VCaP (cell line): ENCODE data around the gene ZDHHC9.

Experiments used
- H3K27ac ChIP-seq: fragments of 450-650 bp; 2 replicates; pipeline ENCODE4 v1.5.1; 2017
- TF ChIP-seq, protein P1 (sequence below): fragments of 450-650 bp; conservative IDR thresholded peaks from 2 replicates; pipeline ENCODE4 v1.5.1; 2017; ENCODE audit warnings: mild to moderate bottlenecking, moderate library complexity

The ZDHHC9 gene

DNA sequence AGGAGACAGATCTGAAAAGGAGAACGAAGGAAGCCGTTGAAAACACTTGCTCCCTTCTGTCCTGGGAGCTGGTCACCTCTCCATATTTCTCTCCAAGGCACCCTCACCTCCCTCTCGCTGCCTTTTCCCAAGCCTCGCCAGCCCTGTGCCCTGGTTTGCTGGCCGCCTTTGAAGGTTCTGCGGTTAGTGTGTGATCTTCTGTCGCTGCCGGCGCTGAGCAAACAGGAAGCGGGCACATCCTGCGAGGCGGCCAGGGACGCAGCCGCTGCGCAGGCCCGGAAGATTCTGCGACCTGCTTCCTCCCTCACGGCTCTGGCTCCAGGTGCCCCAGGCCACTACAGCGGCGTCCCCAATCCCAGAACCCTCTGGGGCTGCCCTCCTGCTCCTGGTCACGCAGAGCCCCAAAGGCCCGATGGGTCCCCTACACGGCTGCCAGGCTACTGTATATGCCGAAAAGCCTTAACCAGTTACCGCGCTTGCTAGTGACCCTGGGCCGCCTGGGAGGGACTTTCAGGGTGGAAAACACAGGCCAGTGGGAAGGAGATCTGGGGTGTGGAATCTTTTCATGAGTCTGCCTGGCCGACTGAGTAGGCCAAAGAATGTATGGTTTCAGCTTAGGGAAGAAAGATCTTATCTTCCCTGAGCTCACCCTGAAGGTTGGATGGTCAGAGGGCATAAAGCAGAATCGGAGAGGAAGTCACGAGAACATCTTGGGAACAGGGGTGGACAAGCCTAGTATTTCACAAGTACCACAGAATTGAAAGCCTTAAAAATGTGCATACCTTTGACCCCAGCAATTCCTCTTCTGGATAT, 66.3 kb downstream of the ZDHHC9 start:
- H3K27ac ChIP-seq, result peak overlapping the region; percentile 91
- TF ChIP-seq, protein P1, sequence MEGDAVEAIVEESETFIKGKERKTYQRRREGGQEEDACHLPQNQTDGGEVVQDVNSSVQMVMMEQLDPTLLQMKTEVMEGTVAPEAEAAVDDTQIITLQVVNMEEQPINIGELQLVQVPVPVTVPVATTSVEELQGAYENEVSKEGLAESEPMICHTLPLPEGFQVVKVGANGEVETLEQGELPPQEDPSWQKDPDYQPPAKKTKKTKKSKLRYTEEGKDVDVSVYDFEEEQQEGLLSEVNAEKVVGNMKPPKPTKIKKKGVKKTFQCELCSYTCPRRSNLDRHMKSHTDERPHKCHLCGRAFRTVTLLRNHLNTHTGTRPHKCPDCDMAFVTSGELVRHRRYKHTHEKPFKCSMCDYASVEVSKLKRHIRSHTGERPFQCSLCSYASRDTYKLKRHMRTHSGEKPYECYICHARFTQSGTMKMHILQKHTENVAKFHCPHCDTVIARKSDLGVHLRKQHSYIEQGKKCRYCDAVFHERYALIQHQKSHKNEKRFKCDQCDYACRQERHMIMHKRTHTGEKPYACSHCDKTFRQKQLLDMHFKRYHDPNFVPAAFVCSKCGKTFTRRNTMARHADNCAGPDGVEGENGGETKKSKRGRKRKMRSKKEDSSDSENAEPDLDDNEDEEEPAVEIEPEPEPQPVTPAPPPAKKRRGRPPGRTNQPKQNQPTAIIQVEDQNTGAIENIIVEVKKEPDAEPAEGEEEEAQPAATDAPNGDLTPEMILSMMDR, result no peak

DNA sequence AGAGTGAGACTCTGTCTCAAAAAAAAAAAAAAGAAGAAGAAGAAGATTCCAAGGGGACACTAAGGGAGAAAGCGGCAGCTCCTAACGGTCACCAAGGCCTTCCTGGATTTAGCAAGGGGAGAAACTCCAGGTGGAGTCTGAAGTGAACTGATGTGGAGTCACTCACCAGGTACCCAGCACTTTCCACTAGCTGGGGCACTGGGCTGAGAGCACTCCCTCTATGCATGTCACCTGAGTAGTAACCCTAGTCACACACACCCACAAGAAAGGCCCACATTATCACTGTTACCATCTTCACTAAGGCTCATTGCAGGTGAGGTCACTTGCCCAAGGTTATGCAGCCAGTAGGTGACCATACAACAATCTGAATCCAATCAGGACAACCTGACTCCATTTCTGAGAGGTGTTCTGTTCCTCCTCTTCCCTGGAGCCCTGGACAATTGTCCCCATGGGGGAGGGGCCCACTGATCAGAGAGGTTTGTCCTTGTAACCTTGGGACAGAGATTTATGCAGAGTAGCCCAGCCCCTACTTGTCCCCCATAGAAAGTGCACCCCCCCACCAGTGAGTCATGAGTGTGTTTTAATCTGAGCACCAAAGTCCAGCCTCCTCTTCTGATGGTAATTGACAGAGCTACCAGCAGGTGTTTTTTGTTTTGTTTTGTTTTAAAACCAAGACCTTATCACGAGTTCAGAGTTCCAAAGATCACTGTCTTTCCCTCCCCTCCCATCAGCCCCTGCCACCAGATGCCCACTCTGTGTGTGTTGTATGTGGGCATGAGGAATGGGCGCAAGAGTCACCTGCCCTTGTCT, 69.8 kb downstream of the ZDHHC9 start:
- TF ChIP-seq, protein P1, result no peak
- no peak overlapping the region for H3K27ac ChIP-seq

DNA sequence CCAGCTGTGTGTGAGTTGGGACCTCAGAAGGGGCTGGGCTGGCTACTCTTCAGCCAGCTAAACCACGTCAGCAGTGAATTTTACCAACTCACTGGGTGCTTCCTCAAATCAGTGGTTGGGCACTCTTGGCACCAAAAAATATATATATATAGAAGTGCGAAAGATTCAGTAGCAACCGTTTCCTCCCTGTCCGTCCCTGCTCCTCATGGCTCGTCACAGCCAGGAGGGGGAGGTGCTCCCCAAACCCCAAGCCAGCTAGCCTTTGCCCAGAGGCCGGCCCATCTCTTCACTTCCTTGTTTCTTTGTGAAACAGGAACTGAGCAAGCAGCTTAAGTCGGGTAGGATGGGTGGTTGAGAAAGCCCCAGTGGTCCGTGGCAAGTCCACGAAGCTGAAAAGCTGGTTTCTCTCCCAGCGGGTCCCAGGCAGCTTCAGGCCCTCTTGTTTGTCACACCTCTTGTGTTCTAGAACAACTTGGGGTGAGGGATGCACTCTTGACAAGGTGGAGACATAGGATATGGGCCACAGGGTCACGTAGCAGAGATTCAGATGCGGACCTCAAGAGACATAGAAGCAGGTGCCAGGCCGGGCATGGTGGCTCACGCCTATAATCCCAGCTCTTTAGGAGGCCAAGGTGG, 70.8 kb downstream of the ZDHHC9 start:
- TF ChIP-seq, protein P1, result no peak
- no peak overlapping the region for H3K27ac ChIP-seq

DNA sequence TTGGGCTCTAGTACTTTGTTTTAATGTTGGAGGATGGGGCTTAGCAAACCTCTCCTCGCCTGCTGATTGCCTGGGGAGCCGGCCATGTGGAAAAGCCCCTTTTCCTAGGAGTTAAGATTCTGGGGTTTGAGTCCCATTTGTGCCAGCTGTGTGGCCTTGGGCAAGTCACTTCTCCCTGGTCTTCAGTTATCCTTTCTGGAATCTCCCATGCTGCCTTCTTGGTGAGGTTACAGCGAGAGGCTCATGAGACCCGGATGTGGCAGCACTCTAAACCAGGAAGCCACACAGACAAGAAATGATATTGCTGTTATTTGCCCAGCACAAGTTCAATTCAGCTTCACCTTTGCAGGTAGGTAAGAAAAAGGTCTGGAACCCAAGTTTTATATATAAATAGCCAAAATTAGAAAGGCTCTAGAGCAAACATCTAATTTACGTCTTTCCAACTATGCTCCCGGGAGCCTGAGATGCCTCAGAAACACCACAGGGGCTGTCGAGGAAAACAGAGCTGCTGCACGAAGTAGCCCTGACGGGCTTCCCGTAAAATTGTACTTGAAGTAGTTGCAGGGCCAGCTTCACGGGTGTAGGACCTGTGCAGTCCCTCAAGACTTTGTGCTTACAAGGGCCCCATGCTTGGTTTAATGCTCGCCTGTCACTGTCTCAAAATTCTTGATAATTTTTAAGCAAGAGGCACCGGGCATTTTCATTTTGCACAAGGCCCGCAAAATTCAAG, 72.3 kb downstream of the ZDHHC9 start:
- TF ChIP-seq, protein P1, result no peak
- H3K27ac ChIP-seq, result no peak overlapping the region

DNA sequence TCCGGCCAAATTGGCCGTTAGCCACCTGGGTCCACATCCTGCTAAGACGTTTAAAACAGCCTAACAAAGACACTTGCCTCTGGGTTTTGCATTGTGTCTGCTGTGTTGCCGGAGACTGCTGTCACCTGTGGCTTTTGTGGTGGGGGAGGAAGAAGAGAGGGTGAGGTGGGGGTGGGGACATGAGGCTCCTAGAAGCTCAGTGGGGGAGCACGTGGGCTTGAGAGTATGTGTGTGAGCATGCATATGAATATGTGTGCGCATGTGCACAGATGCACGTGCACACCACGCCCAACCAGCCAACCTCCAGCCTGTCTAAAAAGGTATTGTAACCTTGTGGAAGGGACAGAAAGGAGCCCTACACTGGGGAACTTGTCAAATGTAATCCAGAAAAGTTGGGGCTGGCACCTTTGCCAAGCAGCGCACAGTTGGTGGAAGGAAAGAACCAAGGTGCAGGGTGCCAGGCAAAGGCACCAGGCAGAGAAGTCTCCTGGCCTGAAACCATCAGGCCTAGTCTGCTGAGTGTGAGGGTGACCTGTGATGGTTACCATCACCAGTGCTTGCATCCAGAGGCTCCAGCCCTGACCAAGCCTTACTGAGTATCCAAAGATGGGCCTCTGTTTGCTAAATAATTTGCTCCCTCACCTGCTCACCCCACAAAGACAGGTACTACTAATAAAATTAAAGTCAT, 74.1 kb downstream of the ZDHHC9 start:
- TF ChIP-seq, protein P1, result no peak
- no peak overlapping the region for H3K27ac ChIP-seq

DNA sequence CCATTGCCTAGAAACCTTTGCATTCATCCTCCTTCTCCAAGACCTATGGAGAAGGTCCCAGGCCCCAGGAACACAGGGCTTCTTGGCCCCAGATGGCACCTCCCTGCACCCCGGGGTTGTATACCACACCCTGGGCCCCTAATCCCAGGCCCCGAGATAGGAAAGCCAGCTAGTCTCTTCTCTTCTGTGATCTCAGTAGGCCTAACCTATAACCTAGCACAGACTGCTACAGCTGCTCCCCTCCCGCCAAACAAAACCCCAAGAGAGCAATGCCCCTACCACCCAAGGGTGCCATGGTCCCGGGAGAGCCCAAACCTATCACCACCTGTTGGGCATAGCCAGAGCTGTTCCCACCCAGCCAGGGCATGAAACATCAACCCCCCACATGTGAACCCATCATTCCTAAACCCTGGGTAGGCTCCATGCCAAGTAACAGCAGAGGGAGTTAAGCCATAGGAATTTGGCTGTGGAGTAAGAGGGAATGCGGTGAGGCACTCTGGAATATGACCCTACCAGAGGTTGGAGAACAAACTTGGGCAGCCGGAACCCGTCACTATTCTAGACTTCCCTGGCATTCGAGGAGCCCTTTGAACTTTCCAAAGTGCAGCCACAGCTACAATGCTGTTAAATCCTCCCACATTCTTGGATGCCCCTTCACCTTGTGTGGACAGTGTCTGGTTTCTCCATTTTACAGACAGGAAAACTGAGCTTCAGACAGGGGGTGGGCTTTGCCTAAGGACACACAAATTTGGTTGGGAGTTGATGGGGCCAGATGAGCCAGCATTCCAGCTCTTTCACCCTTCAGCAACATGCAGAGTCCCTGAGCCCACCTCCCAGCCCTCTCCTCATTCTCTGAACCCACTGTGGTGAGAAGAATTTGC, 74.9 kb downstream of the ZDHHC9 start:
- no peak overlapping the region for H3K27ac ChIP-seq
- TF ChIP-seq, protein P1, result no peak
